Thyroid gland (tissue), 4 donors: ENCODE measurements around the gene CLDN20.

ENCODE experiments used
- CTCF ChIP-seq, 6 experiments: fragments of 200-600 bp in 3 of 6; fragments of 450-650 bp in 3 of 6; sonication (generic) in 3 of 6; IDR thresholded peaks; one replicate each; pipeline ENCODE4 v1.5.1; 2016 to 2019; ENCODE audit warnings: antibody characterized with exemption in 6 of 6, mild to moderate bottlenecking in 2 of 6, inconsistent platforms in 1 of 6, moderate library complexity in 1 of 6
- POLR2A ChIP-seq, 2 donors: fragments of 450-650 bp; IDR thresholded peaks; one replicate each; pipeline ENCODE4 v1.6.1; 2017; ENCODE audit warnings: antibody characterized with exemption in 2 of 2, mild to moderate bottlenecking in 2 of 2, moderate library complexity in 1 of 2

- TF ChIP-seq CTCF (IDR thresholded peaks at IDR 0.05) (no peak), POLR2A (IDR thresholded peaks at IDR 0.05) (no peak)
Measured at GRCh38 chr6:155256122-155256795, 7.6 kb upstream of the CLDN20 start.
